GM19099 (cell line): Measurements from ENCODE around the gene ACE2.

ENCODE experiments used
- POLR2A ChIP-seq: IDR thresholded peaks from 3 replicates; pipeline ENCODE4 v1.6.1; 2011; ENCODE audit warnings: low read depth; ENCODE audit not compliant: insufficient read length; ENCODE audit errors: extremely low read depth

Gene ACE2

GRCh38 chrX:15600745-15601144 is at the start of gene ACE2:
Gene ACE2, minus strand, starts transcription at chrX:15600960. Its CDS starts 49 bp downstream, at chrX:15600911.
- TF ChIP-seq POLR2A: no peak

- TF ChIP-seq POLR2A: no peak
Observed at GRCh38 chrX:15646543-15646942, 45.8 kb upstream of the ACE2 start.

- no peak for TF ChIP-seq POLR2A
Observed at GRCh38 chrX:15646031-15646430, 45.3 kb upstream of the ACE2 start.

GRCh38 chrX:15645266-15645665 is 44.5 kb upstream of the ACE2 start:
- TF ChIP-seq POLR2A: no peak

- no peak for TF ChIP-seq POLR2A
Observed at GRCh38 chrX:15644560-15644872, 43.8 kb upstream of the ACE2 start.

GRCh38 chrX:15643786-15644559 is 43.2 kb upstream of the ACE2 start:
- TF ChIP-seq POLR2A: no peak

- TF ChIP-seq POLR2A: no peak
Observed at GRCh38 chrX:15631637-15632036, 30.9 kb upstream of the ACE2 start.

GRCh38 chrX:15623054-15623453 is 22.3 kb upstream of the ACE2 start:
- no peak for TF ChIP-seq POLR2A

- TF ChIP-seq POLR2A: no peak
Observed at GRCh38 chrX:15619053-15619755, 18.4 kb upstream of the ACE2 start.

GRCh38 chrX:15617111-15617510 is 16.4 kb upstream of the ACE2 start:
- no peak for TF ChIP-seq POLR2A

GRCh38 chrX:15616531-15616930 is 15.8 kb upstream of the ACE2 start:
- TF ChIP-seq POLR2A: no peak

GRCh38 chrX:15607067-15607466 is 6.3 kb upstream of the ACE2 start:
- TF ChIP-seq POLR2A: no peak

- no peak for TF ChIP-seq POLR2A
Observed at GRCh38 chrX:15606136-15606535, 5.4 kb upstream of the ACE2 start.

GRCh38 chrX:15605226-15605625 is 4.5 kb upstream of the ACE2 start:
- TF ChIP-seq POLR2A: no peak

- TF ChIP-seq POLR2A: no peak
Observed at GRCh38 chrX:15602761-15603160, 2.0 kb upstream of the ACE2 start.

GRCh38 chrX:15601932-15602331 is 1.2 kb upstream of the ACE2 start:
- no peak for TF ChIP-seq POLR2A

GRCh38 chrX:15600049-15600448 is 711 bp downstream of the ACE2 start:
- TF ChIP-seq POLR2A: no peak

GRCh38 chrX:15599461-15599860 is 1.3 kb downstream of the ACE2 start:
- no peak for TF ChIP-seq POLR2A
